ENCODE data around the gene EEF2KMT. TPM values are rescaled to one million over a fixed set of nuclear protein-coding genes. Genes with fewer than 3 reads are reported as not detected.
"Not testable (repeated sequence)": the region's sequence is repeated elsewhere in the genome, so short reads cannot be mapped to it uniquely, and the experiment has no call there.

The EEF2KMT gene
- total RNA-seq, 1 donor from 2014 or later, result 5.0 TPM

DNA sequence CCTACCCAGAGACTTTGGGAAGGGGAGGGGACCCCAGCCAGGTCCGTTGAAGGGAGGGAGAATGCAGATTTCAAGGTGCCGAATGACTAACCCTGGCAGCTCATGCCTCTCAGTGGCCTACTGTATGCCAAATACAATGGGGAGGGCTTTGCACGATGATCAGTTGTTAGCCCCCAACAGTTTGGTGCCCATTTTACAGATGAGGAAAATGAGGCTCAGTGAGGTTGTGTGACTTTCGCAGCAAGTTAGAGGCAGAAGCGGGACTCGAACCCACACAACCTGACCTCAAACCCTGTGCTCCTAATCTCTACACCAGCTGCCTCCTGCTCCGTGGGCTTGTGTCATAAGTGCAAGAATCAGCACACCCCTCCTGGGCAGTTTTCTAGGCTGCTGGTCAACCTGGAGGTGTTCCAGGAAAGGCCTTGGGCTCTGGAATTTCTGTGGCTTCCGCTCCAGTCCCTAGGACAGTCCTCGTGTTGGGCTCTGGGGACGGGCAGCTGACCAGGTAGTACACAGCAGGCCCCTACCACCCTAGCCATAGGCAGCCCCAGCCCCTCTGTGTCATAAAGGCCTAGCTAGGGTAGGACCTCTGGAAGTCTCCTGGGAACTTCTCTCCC, 52.0 kb downstream of the EEF2KMT start:
- DNase-seq (ENCODE audit: low spot score) (no peak), ATAC-seq (no peak)

DNA sequence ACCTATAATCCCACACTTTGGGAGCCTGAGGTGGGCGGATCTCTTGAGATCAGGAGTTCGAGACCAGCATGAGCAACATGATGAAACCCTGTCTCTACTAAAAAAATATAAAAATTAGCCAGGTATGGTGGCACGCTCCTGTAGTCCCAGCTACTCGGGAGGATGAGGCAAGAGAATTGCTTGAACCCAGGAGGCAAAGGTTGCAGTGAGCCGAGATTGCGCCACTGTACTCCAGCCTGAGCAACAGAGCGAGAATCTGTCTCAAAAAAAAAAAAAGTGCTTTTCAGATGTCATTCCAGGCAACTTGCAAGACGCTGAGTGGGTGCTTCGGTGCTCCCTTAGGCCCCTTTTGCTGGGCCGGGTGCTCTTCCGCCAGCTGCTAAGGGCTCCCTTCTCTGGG, 53.0 kb downstream of the EEF2KMT start:
- not testable (repeated sequence) for ATAC-seq; DNase-seq (ENCODE audit: low spot score)

DNA sequence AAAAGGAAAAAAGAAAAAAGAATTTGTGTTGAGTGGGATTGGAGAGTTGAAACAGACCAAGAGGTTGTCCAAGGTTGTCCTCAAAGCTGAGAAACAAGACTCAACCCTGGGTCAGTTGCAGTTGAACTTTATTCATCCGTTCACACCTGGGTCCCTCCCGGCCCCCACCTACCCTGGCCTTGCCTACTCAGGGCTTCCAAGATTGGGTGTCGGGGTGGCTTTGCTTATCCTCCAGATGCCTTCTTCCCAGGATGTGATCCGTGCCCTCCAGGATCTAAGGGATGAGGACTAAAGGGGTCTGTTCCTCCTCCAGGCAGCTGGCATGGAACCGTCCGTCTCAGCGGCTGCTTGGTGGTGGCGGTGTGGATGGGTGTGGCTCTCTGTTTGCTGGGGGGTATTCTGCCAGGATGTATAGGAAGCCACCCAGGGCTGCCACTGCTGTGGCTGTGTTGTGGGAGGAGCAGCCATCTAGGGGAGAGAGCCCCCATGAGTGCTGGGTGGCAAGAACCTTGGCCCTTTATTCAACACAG, 53.5 kb downstream of the EEF2KMT start:
- no peak for DNase-seq (ENCODE audit: low spot score)
- no peak for ATAC-seq

DNA sequence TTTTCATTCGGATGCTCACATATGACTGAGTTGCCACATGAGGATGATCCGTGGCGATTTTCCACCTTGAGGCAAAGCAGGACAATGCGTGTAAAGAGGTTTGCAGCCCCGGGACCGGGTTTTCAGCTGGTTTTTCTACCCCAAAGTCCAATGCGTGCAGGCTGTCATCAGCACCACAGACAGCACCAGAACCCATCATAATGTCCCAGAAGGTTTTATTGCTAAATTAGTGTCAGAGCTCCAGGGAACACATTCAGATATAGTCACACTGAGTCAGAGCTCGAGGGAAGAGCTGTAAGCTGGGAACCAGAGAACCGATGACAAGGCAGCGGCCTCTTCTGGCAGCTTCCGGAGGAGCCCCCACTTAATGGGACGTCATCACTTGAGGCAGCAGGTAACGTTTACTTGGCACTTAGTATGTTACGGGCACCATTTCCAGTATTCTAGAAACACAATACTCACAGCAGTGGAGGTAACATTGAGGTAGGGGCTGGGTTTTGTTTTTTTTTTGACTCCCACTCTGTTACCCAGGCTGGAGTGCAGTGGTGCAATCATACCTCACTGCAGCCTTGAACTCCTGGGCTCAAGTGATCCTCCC, 54.9 kb downstream of the EEF2KMT start:
- DNase-seq (ENCODE audit: low spot score) (no peak), ATAC-seq (no peak)

DNA sequence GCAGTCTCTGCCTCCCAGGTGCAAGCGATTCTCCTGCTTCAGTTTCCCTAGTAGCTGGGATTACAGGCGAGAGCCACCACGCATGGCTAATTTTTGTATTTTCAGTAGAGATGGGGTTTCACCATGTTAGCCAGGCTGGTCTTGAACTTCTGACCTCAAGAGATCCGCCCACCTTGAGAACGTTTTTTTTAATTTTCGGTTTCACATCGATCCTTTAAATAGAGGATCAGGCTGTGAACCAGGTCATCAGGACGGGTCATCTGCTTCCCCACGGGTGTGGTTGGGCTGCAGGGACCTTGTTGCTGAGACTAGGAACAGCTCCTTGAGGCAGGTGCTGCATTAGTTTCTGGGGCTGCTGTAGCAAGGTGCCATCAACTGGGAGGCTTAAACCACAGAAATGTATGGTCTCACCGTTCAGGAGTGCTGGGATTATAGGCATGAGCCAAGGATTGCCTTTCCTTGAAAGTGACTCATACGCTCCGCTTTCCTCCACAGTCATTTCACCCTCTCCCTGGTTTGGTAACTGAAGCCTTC, 55.9 kb downstream of the EEF2KMT start:
- ATAC-seq (no peak), DNase-seq (ENCODE audit: low spot score) (no peak)

GRCh38 chr16:5040451-5040850, 57.1 kb downstream of the EEF2KMT start:
- no peak for DNase-seq (ENCODE audit: low spot score)
- ATAC-seq, result no peak

GRCh38 chr16:5036228-5037156, 61.1 kb downstream of the EEF2KMT start:
- DNase-seq (ENCODE audit: low spot score) (no peak), ATAC-seq (no peak)

GRCh38 chr16:5035909-5036227, 61.7 kb downstream of the EEF2KMT start:
- no peak for ATAC-seq
- DNase-seq (ENCODE audit: low spot score), result no peak

Other genes starting within 250 kb of the EEF2KMT start
- 26.4 TPM for gene PPL, start 160.6 kb downstream of the EEF2KMT start, total RNA-seq
- gene SEC14L5, start 139.5 kb downstream of the EEF2KMT start, total RNA-seq, result 0.33 TPM
- gene NAGPA, start 63.9 kb downstream of the EEF2KMT start, total RNA-seq, result 7.1 TPM
- gene C16orf89, start 31.8 kb downstream of the EEF2KMT start, total RNA-seq, result not detected
- gene ALG1, start 26.0 kb downstream of the EEF2KMT start, total RNA-seq, result 14.9 TPM